ENCODE results near the gene CRELD2.

- TF ChIP-seq POLR2AphosphoS5 (IDR thresholded peaks at IDR 0.05; ENCODE audit: low read depth, low read length), result no peak
- no peak for TF ChIP-seq POLR2A (IDR thresholded peaks at IDR 0.05; ENCODE audit: low read depth, low read length)
- no peak for TF ChIP-seq SPI1 (IDR thresholded peaks at IDR 0.05; ENCODE audit: low read depth, low read length)
- no peak for TF ChIP-seq PAX5 (IDR thresholded peaks at IDR 0.05; ENCODE audit: insufficient read depth, low read length, severe bottlenecking)
- TF ChIP-seq TAF1 (IDR thresholded peaks at IDR 0.05; ENCODE audit: low read depth, low read length), result no peak
Observed at GRCh38 chr22:49881856-49882255, 36.6 kb upstream of the CRELD2 start.

Measured in GM12891 (cell line).